A549 treated with Mapracorat at 1 μM for 4 hours (cell line): Measurements from ENCODE around the gene GAPDHS. TPM values are rescaled to one million over a fixed set of nuclear protein-coding genes. Genes with fewer than 3 reads are reported as not detected.

Source experiments
- total RNA-seq: library from RNA; stranded (reverse); fragments of 200-300 nt; extraction: Qiagen RNA extraction; gene quantifications from 5 replicates; pipeline ENCODE4 v1.2.3, GENCODE V29; 2022

GAPDHS gene
- total RNA-seq: 0.21 TPM in 1 of 5 replicates, not detected in the others

DNA sequence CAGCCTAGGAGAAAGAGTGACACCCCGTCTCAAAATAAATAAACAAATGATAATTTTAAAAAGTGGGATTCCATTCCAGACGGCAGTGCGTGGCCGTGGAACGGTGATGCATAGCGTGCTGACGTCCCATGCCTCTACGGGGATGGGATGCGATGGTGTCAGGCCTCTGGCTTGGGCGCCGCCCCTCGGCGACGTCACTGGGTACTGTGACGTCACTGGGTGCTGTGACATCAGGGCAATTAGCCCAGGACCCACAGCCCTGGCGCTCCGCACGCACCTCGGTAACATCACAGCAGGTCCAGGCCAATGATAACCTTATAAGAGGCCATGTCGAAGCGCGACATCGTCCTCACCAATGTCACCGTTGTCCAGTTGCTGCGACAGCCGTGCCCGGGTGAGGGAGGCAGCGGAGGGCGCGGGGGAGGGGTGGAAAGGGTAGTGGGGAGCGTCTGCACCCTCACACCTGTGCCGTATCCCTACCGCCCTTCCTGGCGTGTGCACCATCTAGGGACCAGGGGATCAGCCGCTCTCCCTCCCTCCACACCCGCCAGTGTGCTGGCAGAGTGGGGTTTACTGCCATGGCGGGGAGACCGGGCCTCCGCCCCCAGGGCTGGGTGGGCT is at the start of gene GAPDHS:
GAPDHS (plus strand) TSS at position 256 of the 621 bp plus-strand sequence; CDS start at position 328, 72 bp downstream.

DNA sequence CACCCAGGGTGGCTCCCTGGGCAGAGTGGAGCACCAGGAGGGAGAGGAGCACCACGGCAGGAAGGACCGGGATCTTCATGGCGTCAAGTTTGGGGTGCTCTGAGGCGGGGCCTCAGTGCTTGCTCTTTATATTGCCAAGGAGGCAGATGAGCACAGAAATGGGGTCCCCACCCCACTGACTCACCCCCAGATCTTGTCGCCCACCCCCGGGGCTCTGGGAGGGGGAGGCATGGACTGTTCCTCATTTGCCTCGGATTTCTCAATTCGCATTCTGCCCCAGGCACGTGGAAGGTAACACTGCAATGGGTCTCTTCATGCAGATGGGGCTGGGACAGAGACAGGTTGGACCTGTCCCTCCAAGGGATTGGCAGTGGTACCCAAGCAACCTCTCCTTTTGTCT is 42.9 kb upstream of the GAPDHS start, which contains the start of gene KRTDAP:
KRTDAP (minus strand) TSS at position 101 of the 400 bp plus-strand sequence; CDS start at position 79, 22 bp downstream.

DNA sequence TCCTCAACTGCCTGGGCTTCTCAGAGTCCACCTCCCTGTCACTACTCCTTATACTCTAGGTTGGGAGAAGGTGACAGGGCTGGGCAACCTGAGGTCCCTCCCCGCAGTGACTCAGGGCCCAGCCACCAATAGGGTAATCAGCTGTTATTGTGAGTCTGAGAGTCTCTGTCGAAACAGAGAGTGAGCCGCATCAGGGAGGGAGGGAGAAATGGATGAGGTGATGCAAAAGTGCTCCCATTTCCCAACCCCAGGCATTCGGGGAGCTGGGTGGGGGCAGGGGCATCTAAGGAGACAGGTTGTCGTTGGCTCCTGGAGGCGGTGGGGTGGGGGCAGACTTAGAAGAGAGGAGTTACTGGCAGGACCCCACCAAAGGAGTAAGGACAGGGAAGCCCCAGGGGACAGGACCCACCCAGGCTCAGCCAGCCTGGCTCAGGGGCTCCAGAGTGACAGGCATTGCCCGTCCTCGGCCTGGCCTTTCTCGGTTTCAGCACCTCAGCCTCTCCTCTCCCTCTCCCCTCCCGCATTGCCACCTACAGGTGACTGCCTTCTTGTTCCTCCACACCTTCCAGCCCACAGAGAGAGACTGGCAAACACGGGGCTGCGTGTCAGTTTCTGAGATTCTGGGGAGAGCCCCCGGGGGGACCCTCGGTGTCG is 19.5 kb upstream of the GAPDHS start, which contains the start of gene DMKN:
DMKN (minus strand) TSS at position 22 of the 654 bp plus-strand sequence. CDS start 174 bp downstream, outside the sequence.

DNA sequence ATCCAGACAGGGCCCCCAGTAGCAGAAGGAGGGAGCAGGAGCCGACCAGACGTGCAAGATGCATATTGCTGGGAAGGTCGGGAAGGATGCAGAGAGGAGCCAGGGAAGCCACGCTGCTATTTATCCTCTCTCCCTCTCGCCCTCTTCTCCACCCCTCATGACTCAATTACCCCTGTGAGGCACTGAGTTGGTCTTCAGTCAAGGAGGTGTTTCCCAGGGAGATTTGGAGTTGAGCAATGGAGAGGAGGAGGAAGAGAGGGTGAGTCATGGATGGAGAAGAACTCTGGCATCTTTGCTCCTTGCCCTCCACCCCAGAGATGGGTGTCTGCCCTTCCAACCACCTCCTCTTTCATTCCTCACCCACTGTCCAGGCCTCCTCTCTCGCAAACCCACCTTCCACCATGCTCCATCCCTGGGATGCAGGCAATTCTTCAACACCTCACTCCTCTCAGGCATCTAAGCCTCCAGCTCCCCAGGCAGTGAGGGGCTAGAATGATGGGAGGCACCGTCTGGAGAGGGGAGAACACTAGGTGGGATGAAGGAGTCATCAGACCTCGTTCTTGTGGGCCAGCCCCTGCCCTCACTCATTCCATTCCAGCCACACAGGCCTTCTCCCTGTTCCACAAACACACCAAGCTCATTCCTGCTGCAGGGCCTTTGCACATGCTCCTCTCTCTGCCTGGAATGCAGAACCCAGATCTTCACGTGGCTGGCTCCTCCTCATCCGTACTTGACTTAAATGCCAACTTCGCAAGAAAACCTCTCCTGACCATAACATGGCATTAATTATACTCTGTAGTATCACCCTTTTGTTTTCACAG is 4.8 kb upstream of the GAPDHS start, which contains the start of gene SBSN:
SBSN (minus strand) TSS at position 94 of the 821 bp plus-strand sequence; CDS start at position 64, 30 bp downstream.

DNA sequence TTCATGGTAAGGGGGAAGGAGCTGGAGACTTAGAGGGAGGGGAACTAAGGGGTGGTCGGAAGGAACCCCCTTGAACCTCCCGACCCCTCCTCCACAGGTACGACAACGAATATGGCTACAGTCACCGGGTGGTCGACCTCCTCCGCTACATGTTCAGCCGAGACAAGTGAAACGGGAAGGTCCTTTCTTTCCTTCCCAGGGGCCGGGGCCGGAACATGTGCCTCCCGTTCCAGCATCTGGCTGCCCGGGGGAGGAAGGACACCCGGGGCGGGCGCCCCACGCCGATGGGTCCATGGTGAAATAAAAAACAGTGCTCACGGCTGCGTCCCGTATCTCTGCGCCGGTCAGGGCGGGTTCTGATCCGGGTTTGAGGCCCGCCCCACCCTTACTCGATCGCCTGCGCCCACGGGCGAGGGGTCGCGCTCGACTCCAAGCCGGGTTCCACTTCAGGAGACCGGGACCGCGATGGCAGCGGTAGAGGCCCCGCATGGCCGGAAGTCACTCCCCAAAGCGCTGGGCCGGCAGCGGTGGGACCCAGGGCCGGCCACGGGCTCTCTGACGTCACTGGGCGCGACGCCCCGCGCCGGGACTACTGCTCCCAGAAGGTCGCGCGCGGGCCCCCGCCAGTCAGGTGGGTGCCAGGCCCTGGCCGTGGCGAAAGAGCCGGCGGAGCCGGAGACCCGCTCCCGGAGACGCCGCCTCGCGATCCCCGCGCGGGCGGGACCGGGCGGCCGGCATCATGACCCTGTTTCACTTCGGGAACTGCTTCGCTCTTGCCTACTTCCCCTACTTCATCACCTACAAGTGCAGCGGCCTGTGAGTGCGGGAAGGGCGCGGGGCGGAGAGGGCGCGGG is 12.0 kb downstream of the GAPDHS start, which contains the start of gene TMEM147:
TMEM147 (plus strand) TSS at position 626 of the 854 bp plus-strand sequence; CDS start at position 740, 114 bp downstream.

DNA sequence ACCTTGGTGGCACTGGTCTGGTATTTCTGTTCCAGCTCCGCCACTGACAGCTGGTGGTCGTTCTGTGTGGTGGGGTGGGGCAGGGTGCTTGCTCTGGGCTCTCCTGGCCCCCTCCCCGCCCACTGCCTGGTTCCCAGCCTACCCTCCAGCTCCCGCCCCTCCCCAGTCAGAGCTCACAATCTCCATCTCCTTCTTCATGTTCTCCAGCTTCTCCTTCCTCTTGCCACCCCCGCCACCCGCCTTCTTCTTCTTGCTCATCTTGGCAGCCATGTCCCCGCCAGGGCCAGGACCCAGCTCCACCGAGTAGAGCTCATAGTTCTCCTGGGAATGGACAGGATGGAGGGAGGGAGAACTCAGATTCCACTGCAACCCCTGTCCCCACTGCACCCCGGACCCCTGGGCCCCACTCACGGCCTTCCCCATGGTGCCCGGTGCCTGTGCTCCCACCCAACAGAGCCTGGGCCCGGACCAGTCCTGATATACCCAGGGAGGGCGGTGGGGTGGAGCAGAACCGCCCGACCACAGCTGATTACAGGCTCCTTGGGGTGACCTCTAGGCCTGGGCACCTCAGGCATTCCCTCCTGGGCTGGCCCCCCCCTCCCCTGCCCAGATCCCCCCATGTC is 30.1 kb downstream of the GAPDHS start, which contains the start of gene ATP4A:
ATP4A (minus strand) TSS at position 452 of the 623 bp plus-strand sequence; CDS start at position 423, 29 bp downstream.

DNA sequence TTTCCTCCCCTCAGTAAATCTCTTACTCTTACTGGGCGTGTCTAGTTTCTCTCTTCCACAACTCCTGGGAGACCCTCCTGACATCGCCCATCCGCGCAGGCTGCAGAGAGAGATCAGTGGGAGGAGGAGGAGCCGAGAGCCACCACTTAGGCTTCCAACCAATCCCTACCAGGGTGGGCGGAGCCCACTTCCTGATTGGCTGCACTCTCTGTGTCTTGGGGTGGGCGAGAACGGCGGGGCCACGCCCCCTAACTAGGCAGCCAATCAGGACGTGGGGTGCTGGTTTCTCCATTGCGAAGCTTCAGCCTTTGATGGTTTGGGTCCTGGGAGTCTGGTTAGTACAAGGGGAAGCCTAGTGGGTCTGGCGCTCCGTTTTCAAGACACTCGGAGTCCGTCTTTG is 52.6 kb downstream of the GAPDHS start, which contains the start of gene PMIS2:
PMIS2 (plus strand) TSS at position 326 of the 400 bp plus-strand sequence. CDS start 87 bp downstream, outside the sequence.

Other genes with a start within 250 kb of the GAPDHS start
- gene MAG, start 241.3 kb upstream of the GAPDHS start, total RNA-seq: not detected in 5 replicates
- gene CD22, start 204.3 kb upstream of the GAPDHS start, total RNA-seq: 0.85 to 1.8 TPM (median 0.98 TPM) in 5 replicates
- gene FFAR1, start 185.6 kb upstream of the GAPDHS start, total RNA-seq: not detected in 5 replicates
- gene FFAR3, start 175.0 kb upstream of the GAPDHS start, total RNA-seq: 0.09 TPM in 1 of 5 replicates, not detected in the others
- not detected in 5 replicates for gene GPR42, start 162.4 kb upstream of the GAPDHS start, total RNA-seq
- not detected in 5 replicates for gene FFAR2, start 85.2 kb upstream of the GAPDHS start, total RNA-seq
- gene KRTDAP, start 43.0 kb upstream of the GAPDHS start, total RNA-seq: not detected in 5 replicates
- gene DMKN, start 19.8 kb upstream of the GAPDHS start, total RNA-seq: 32.5 to 41.2 TPM (median 37.6 TPM) in 5 replicates
- 2.4 to 3.3 TPM (median 3.2 TPM) in 5 replicates for gene SBSN, start 5.1 kb upstream of the GAPDHS start, total RNA-seq
- 374 to 446 TPM (median 422 TPM) in 5 replicates for gene TMEM147, start 12.2 kb downstream of the GAPDHS start, total RNA-seq
- 0.06 TPM in 1 of 5 replicates, not detected in the others for gene ATP4A, start 30.2 kb downstream of the GAPDHS start, total RNA-seq
- gene PMIS2, start 52.7 kb downstream of the GAPDHS start, total RNA-seq: not detected in 5 replicates
- 11.3 to 18.9 TPM (median 15.0 TPM) in 5 replicates for gene HAUS5, start 79.3 kb downstream of the GAPDHS start, total RNA-seq
- gene RBM42, start 95.6 kb downstream of the GAPDHS start, total RNA-seq: 148 to 214 TPM (median 206 TPM) in 5 replicates
- gene ETV2, start 108.3 kb downstream of the GAPDHS start, total RNA-seq: 1.7 to 3.1 TPM (median 2.9 TPM) in 5 replicates
- 1,323 to 1,675 TPM (median 1,366 TPM) in 5 replicates for gene COX6B1, start 114.9 kb downstream of the GAPDHS start, total RNA-seq
- gene UPK1A, start 133.1 kb downstream of the GAPDHS start, total RNA-seq: 0.72 to 1.1 TPM (median 0.94 TPM) in 5 replicates
- gene ZBTB32, start 171.1 kb downstream of the GAPDHS start, total RNA-seq: not detected in 5 replicates
- gene KMT2B, start 184.5 kb downstream of the GAPDHS start, total RNA-seq: 46.2 to 63.6 TPM (median 56.5 TPM) in 5 replicates
- gene IGFLR1, start 209.0 kb downstream of the GAPDHS start, total RNA-seq: 10.2 to 14.6 TPM (median 11.8 TPM) in 5 replicates
- gene U2AF1L4, start 212.0 kb downstream of the GAPDHS start, total RNA-seq: 24.6 to 30.2 TPM (median 25.0 TPM) in 5 replicates
- gene PSENEN, start 212.2 kb downstream of the GAPDHS start, total RNA-seq: 288 to 310 TPM (median 290 TPM) in 5 replicates
- gene LIN37, start 215.1 kb downstream of the GAPDHS start, total RNA-seq: 20.3 to 28.5 TPM (median 22.0 TPM) in 5 replicates
- 0.12 to 0.28 TPM (median 0.19 TPM) in 3 of 5 replicates, not detected in the others for gene HSPB6, start 223.6 kb downstream of the GAPDHS start, total RNA-seq
- gene PROSER3, start 224.7 kb downstream of the GAPDHS start, total RNA-seq: 24.6 to 30.3 TPM (median 28.2 TPM) in 5 replicates
- 3.9 to 9.3 TPM (median 7.6 TPM) in 5 replicates for gene ARHGAP33, start 242.1 kb downstream of the GAPDHS start, total RNA-seq